HG02973 (cell line): ENCODE data around the gene PPM1L.

Source experiments
- ATAC-seq: cut with Tn5 transposase; IDR thresholded peaks from one replicate; pipeline ENCODE4 v1.9.1; 2021; ENCODE audit warnings: moderate library complexity; ENCODE audit not compliant: unreplicated experiment

Gene PPM1L

GRCh38 chr3:160921020-160921635 is 165.1 kb downstream of the PPM1L start:
- no peak for ATAC-seq

- ATAC-seq = no peak
These were observed 168.7 kb downstream of the PPM1L start for GRCh38 chr3:160924776-160925175.

GRCh38 chr3:160927620-160928019 is 171.6 kb downstream of the PPM1L start:
- ATAC-seq = no peak

GRCh38 chr3:160928183-160928726 is 172.2 kb downstream of the PPM1L start:
- no peak for ATAC-seq

GRCh38 chr3:160929595-160929994 is 173.6 kb downstream of the PPM1L start:
- no peak for ATAC-seq

- ATAC-seq = no peak
These were observed 175.4 kb downstream of the PPM1L start for GRCh38 chr3:160931474-160931873.

GRCh38 chr3:160935413-160936095 is 179.5 kb downstream of the PPM1L start:
- ATAC-seq = no peak

GRCh38 chr3:160941885-160942494 is 186.0 kb downstream of the PPM1L start:
- peak; percentile 93 for ATAC-seq

- ATAC-seq = no peak
These were observed 188.0 kb downstream of the PPM1L start for GRCh38 chr3:160943996-160944395.

- ATAC-seq = no peak
These were observed 189.3 kb downstream of the PPM1L start for GRCh38 chr3:160945336-160945735.

- no peak for ATAC-seq
These were observed 192.2 kb downstream of the PPM1L start for GRCh38 chr3:160948273-160948672.

- ATAC-seq = no peak
These were observed 193.4 kb downstream of the PPM1L start for GRCh38 chr3:160949460-160949859.

- ATAC-seq = no peak
These were observed 194.5 kb downstream of the PPM1L start for GRCh38 chr3:160950542-160950941.

- ATAC-seq = no peak
These were observed 194.9 kb downstream of the PPM1L start for GRCh38 chr3:160950954-160951353.

- no peak for ATAC-seq
These were observed 195.8 kb downstream of the PPM1L start for GRCh38 chr3:160951642-160952487.

GRCh38 chr3:160953686-160954085 is 197.7 kb downstream of the PPM1L start:
- ATAC-seq = no peak

GRCh38 chr3:160956785-160957184 is 200.8 kb downstream of the PPM1L start:
- ATAC-seq = peak; percentile 86

GRCh38 chr3:160960568-160960967 is 204.5 kb downstream of the PPM1L start:
- ATAC-seq = no peak

- no peak for ATAC-seq
These were observed 207.9 kb downstream of the PPM1L start for GRCh38 chr3:160963949-160964348.

GRCh38 chr3:160968761-160969160 is 212.7 kb downstream of the PPM1L start:
- ATAC-seq = no peak
